H1 (cell line): ENCODE measurements around the gene NDUFB8. TPM values are rescaled to one million over a fixed set of nuclear protein-coding genes. Genes with fewer than 3 reads are reported as not detected.

Experiments
- HDAC2 ChIP-seq, 2 experiments: fragments of 300-600 bp in 1 of 2; sonication (generic) in 1 of 2; IDR thresholded peaks; 2 replicates each; pipeline ENCODE4 v1.6.1; 2011 to 2012; ENCODE audit warnings: low read depth in 2 of 2, low read length in 2 of 2, mild to moderate bottlenecking in 2 of 2, moderate library complexity in 2 of 2, borderline replicate concordance in 1 of 2, inconsistent platforms in 1 of 2
- SP1 ChIP-seq: IDR thresholded peaks from 2 replicates; pipeline ENCODE4 v1.6.1; 2011; ENCODE audit warnings: low read depth, low read length
- SP2 ChIP-seq: IDR thresholded peaks from 2 replicates; pipeline ENCODE4 v1.6.1; 2012; ENCODE audit warnings: mild to moderate bottlenecking, low read length, inconsistent platforms
- polyA plus RNA-seq, 7 experiments: library from polyadenylated mRNA; depleted of rRNA in 3 of 7; stranded (reverse) in 5 of 7; unstranded in 2 of 7; fragments of >200 nt in 5 of 7; fragments of 200-250 nt in 2 of 7; gene quantifications; 1 replicate in 5 of 7; 2 replicates in 1 of 7; 4 replicates in 1 of 7; pipeline versions ENCODE4 v1.2.1 to v1.2.3, GENCODE V29; 2011 to 2013; ENCODE audit warnings: missing spikeins in 2 of 7, mixed read lengths in 2 of 7
- total RNA-seq: library from RNA; stranded (reverse); fragmentation: NEBNext Ultra II Directional; extraction: Animal tissue kit (Norgen Biotek cat#: 25700); gene quantifications from 2 replicates; pipeline ENCODE4 v1.2.1, GENCODE V29; 2021
- TF ChIP-seq, protein P1 (sequence below), 3 experiments: IDR thresholded peaks; 1 replicate in 2 of 3; 2 replicates in 1 of 3; pipeline versions ENCODE4 v1.5.1 to v1.6.1; 2011; ENCODE audit warnings: low read length in 3 of 3, mild to moderate bottlenecking in 3 of 3, inconsistent platforms in 2 of 3, low read depth in 1 of 3, moderate library complexity in 1 of 3; ENCODE audit not compliant: insufficient read depth in 1 of 3; ENCODE audit errors: control extremely low read depth in 1 of 3

Gene NDUFB8
- total and polyA plus RNA-seq, 2 of the 8 experiments (the other 6 are each of a cell fraction or from before 2014, with no cell fraction given), result 175 to 455 TPM

- TF ChIP-seq SP1 (no peak), SP2 (no peak), HDAC2 (IDR thresholded peaks at IDR 0.05; ENCODE audit: borderline replicate concordance in 1 of 2, low read depth in 2 of 2, low read length in 2 of 2) (no peak)
- TF ChIP-seq, protein P1, sequence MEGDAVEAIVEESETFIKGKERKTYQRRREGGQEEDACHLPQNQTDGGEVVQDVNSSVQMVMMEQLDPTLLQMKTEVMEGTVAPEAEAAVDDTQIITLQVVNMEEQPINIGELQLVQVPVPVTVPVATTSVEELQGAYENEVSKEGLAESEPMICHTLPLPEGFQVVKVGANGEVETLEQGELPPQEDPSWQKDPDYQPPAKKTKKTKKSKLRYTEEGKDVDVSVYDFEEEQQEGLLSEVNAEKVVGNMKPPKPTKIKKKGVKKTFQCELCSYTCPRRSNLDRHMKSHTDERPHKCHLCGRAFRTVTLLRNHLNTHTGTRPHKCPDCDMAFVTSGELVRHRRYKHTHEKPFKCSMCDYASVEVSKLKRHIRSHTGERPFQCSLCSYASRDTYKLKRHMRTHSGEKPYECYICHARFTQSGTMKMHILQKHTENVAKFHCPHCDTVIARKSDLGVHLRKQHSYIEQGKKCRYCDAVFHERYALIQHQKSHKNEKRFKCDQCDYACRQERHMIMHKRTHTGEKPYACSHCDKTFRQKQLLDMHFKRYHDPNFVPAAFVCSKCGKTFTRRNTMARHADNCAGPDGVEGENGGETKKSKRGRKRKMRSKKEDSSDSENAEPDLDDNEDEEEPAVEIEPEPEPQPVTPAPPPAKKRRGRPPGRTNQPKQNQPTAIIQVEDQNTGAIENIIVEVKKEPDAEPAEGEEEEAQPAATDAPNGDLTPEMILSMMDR (IDR thresholded peaks at IDR 0.05; ENCODE audit: control extremely low read depth in 1 of 3, insufficient read depth in 1 of 3, low read depth in 1 of 3, low read length in 3 of 3), result no peak
Measured at GRCh38 chr10:100571084-100571856, 41.6 kb upstream of the NDUFB8 start (continued).
